HG03565 (cell line): Measurements from ENCODE around the gene PHF5A.
"Not testable (repeated sequence)": the region's sequence is repeated elsewhere in the genome, so short reads cannot be mapped to it uniquely, and the experiment has no call there.

ENCODE experiments used
- ATAC-seq: cut with Tn5 transposase; IDR thresholded peaks from one replicate; pipeline ENCODE4 v1.9.1; 2021; ENCODE audit warnings: mild to moderate bottlenecking, moderate library complexity; ENCODE audit not compliant: unreplicated experiment

PHF5A gene

GRCh38 chr22:41448189-41448808 is 20.2 kb downstream of the PHF5A start:
- peak; percentile 58 for ATAC-seq

- no peak for ATAC-seq
Observed at GRCh38 chr22:41447435-41448188, 20.9 kb downstream of the PHF5A start.

- ATAC-seq: peak; percentile 26
Observed at GRCh38 chr22:41446639-41447434, 21.7 kb downstream of the PHF5A start, which contains the start of gene TOB2. TOB2 (minus strand) TSS chr22:41446801; CDS start chr22:41437345, 9,456 bp downstream.

GRCh38 chr22:41446057-41446501 is 22.4 kb downstream of the PHF5A start:
- no peak for ATAC-seq

GRCh38 chr22:41445129-41446056 is 23.1 kb downstream of the PHF5A start:
- no peak for ATAC-seq

- peak; percentile 40 for ATAC-seq
Observed at GRCh38 chr22:41444360-41445128, 23.9 kb downstream of the PHF5A start.

GRCh38 chr22:41442240-41442792 is 26.2 kb downstream of the PHF5A start:
- ATAC-seq: no peak

- not testable (repeated sequence) for ATAC-seq
Observed at GRCh38 chr22:41440511-41440910, 28.0 kb downstream of the PHF5A start.

GRCh38 chr22:41437198-41437597 is 31.3 kb downstream of the PHF5A start:
- ATAC-seq: no peak

- no peak for ATAC-seq
Observed at GRCh38 chr22:41436322-41437113, 32.0 kb downstream of the PHF5A start.

GRCh38 chr22:41435560-41435959 is 32.9 kb downstream of the PHF5A start:
- ATAC-seq: no peak

GRCh38 chr22:41434361-41435003 is 34.0 kb downstream of the PHF5A start:
- not testable (repeated sequence) for ATAC-seq

GRCh38 chr22:41433480-41433879 is 35.0 kb downstream of the PHF5A start:
- ATAC-seq: not testable (repeated sequence)

- no peak for ATAC-seq
Observed at GRCh38 chr22:41431656-41432055, 36.8 kb downstream of the PHF5A start.

- no peak for ATAC-seq
Observed at GRCh38 chr22:41429951-41430332, 38.5 kb downstream of the PHF5A start.

GRCh38 chr22:41429232-41429950 is 39.1 kb downstream of the PHF5A start:
- ATAC-seq: no peak

- no peak for ATAC-seq
Observed at GRCh38 chr22:41425660-41426365, 42.7 kb downstream of the PHF5A start.
